Activated CD8-positive, alpha-beta memory T cell treated with anti-CD3 and anti-CD28 coated beads, Interleukin-2, amount 50 U/mL, for 1 hour (primary cell): ENCODE measurements around the gene SH3BP1.

Source experiments
- DNase-seq: peaks from one replicate; pipeline ENCODE4 v3.0.0-alpha.2; 2020; ENCODE audit errors: extremely low read depth

Gene SH3BP1

GRCh38 chr22:37616201-37617083 lies 23.0 kb upstream of the SH3BP1 start:
- DNase-seq = no peak

- no peak for DNase-seq
Measured at GRCh38 chr22:37617431-37617830, 22.0 kb upstream of the SH3BP1 start.

GRCh38 chr22:37618072-37618656 lies 21.3 kb upstream of the SH3BP1 start:
- no peak for DNase-seq

- DNase-seq = no peak
Measured at GRCh38 chr22:37618674-37619073, 20.8 kb upstream of the SH3BP1 start.

- no peak for DNase-seq
Measured at GRCh38 chr22:37619991-37620390, 19.5 kb upstream of the SH3BP1 start.

GRCh38 chr22:37621352-37621860 lies 18.1 kb upstream of the SH3BP1 start:
- no peak for DNase-seq

- no peak for DNase-seq
Measured at GRCh38 chr22:37623075-37624016, 16.1 kb upstream of the SH3BP1 start.

- DNase-seq = no peak
Measured at GRCh38 chr22:37624017-37624365, 15.5 kb upstream of the SH3BP1 start.

- no peak for DNase-seq
Measured at GRCh38 chr22:37624876-37625275, 14.6 kb upstream of the SH3BP1 start.

GRCh38 chr22:37625737-37626136 lies 13.7 kb upstream of the SH3BP1 start:
- no peak for DNase-seq

- no peak for DNase-seq
Measured at GRCh38 chr22:37626144-37626543, 13.3 kb upstream of the SH3BP1 start.

- DNase-seq = no peak
Measured at GRCh38 chr22:37626556-37627075, 12.9 kb upstream of the SH3BP1 start.

GRCh38 chr22:37627121-37627520 lies 12.3 kb upstream of the SH3BP1 start:
- no peak for DNase-seq

- DNase-seq = no peak
Measured at GRCh38 chr22:37627545-37627944, 11.9 kb upstream of the SH3BP1 start.

GRCh38 chr22:37628830-37629229 lies 10.6 kb upstream of the SH3BP1 start:
- no peak for DNase-seq

- DNase-seq = no peak
Measured at GRCh38 chr22:37629928-37630327, 9.5 kb upstream of the SH3BP1 start.

GRCh38 chr22:37630839-37631435 lies 8.5 kb upstream of the SH3BP1 start:
- DNase-seq = no peak

GRCh38 chr22:37631448-37632173 lies 7.9 kb upstream of the SH3BP1 start:
- no peak for DNase-seq

- no peak for DNase-seq
Measured at GRCh38 chr22:37632174-37633088, 7.0 kb upstream of the SH3BP1 start.
